MCF 10A (cell line): ENCODE data around the gene SIAH2. TPM values are rescaled to one million over a fixed set of nuclear protein-coding genes. Genes with fewer than 3 reads are reported as not detected.
A peak's percentile ranks its signal among the peaks of the same experiment; 100 is the strongest.

ENCODE experiments used
- BruUV-seq: library from RNA; stranded (reverse); fragments of 400-500 nt; replicated peaks from 2 replicates; lab custom pipeline; 2021; lab: Mats Ljungman, UMichigan
- CTCF ChIA-PET: fragments of 300-600 bp; sonication (Branson Sonifier 250); formaldehyde crosslinking; extraction: SDS; loops from one replicate; lab custom pipeline; 2021; ENCODE audit warnings: antibody characterized with exemption, inconsistent platforms; lab: Yijun Ruan, JAX
- POLR2A ChIA-PET: fragments of 300-600, 350-650 bp; sonication (Branson Sonifier 250); formaldehyde crosslinking; extraction: SDS; loops from one replicate; lab custom pipeline; 2020; ENCODE audit warnings: antibody characterized with exemption, inconsistent platforms; lab: Yijun Ruan, JAX
- DNase-seq: peaks from one replicate; pipeline ENCODE4 v3.0.0-alpha.2; 2018; ENCODE audit not compliant: unreplicated experiment
- H3K27ac Mint-ChIP-seq: one replicate; pipeline ENCODE4 v1.8.0; 2022; ENCODE audit warnings: mild to moderate bottlenecking, low read depth, mixed read lengths; ENCODE audit not compliant: unreplicated experiment
- H3K27me3 Mint-ChIP-seq: one replicate; pipeline ENCODE4 v1.8.0; 2022; ENCODE audit warnings: mixed read lengths; ENCODE audit not compliant: insufficient read depth, unreplicated experiment
- H3K36me3 Mint-ChIP-seq: one replicate; pipeline ENCODE4 v1.8.0; 2022; ENCODE audit warnings: mild to moderate bottlenecking, moderate library complexity, mixed read lengths; ENCODE audit not compliant: insufficient read depth, unreplicated experiment
- H3K4me1 Mint-ChIP-seq: one replicate; pipeline ENCODE4 v1.8.0; 2022; ENCODE audit warnings: mixed read lengths; ENCODE audit not compliant: insufficient read depth, unreplicated experiment
- H3K4me3 Mint-ChIP-seq: one replicate; pipeline ENCODE4 v1.8.0; 2022; ENCODE audit warnings: mild to moderate bottlenecking, moderate library complexity, mixed read lengths; ENCODE audit not compliant: unreplicated experiment
- H3K9me3 Mint-ChIP-seq: one replicate; pipeline ENCODE4 v1.8.0; 2022; ENCODE audit warnings: mixed read lengths; ENCODE audit not compliant: unreplicated experiment
- intact Hi-C: fragments of 100-400 bp; cut with micrococcal nuclease; formaldehyde crosslinking; loops from 2 replicates; pipeline ENCODE4 v1.14.1; 2022
- total RNA-seq: library from RNA; stranded (reverse); gene quantifications from 2 replicates; pipeline ENCODE4 v1.2.3, GENCODE V29; 2022
- TF ChIP-seq, protein P1 (sequence below): fragments of 200-600 bp; IDR thresholded peaks from one replicate; pipeline ENCODE4 v1.8.0; 2022; ENCODE audit warnings: antibody characterized with exemption, mild to moderate bottlenecking; ENCODE audit not compliant: unreplicated experiment

SIAH2 gene
- total RNA-seq, 1 experiment from 2014 or later = 35.4 TPM

DNA sequence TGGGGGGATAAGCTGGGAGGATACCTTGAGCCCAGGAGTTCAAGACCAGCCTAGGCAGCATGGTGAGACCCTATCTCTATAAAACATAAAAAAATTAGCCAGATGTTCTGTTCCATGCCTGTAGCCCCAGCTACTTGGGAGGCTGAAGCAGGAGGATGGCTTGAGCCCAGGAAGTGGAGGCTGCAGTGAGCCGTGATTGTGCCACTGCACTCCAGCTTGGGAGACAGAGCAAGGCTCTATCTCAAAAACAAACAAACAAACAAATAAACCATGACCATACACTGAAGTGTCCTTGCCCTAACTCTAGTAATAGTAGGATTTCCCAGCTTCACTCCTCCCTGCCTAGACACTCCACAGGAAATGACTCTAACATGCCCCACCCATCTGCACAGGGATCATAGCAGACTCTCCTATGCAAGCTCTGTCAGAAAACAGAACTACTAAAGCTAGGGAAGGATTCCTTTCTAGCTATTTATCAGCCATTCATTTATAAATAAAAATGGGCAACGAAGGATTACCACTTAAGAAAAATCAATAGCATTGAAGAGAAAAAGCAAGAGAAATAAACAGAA is 63.8 kb downstream of the SIAH2 start:
- Mint-ChIP-seq H3K36me3 (no peaks in the 10 kb centered on the region), H3K9me3 (no peaks in the 10 kb centered on the region), H3K4me3 (no peak overlapping the region), H3K4me1 (peaks cover 5% of the 10 kb centered on the region), H3K27me3 (no peaks in the 10 kb centered on the region), H3K27ac (no peak overlapping the region)
- POLR2A ChIA-PET = interaction anchor here (0.7 kb wide), 2 partner anchors 30 to 318 kb away, joined by 3 read pairs; no protein-coding TSS in a partner anchor
- peak; percentile 22 for DNase-seq
- TF ChIP-seq, protein P1, sequence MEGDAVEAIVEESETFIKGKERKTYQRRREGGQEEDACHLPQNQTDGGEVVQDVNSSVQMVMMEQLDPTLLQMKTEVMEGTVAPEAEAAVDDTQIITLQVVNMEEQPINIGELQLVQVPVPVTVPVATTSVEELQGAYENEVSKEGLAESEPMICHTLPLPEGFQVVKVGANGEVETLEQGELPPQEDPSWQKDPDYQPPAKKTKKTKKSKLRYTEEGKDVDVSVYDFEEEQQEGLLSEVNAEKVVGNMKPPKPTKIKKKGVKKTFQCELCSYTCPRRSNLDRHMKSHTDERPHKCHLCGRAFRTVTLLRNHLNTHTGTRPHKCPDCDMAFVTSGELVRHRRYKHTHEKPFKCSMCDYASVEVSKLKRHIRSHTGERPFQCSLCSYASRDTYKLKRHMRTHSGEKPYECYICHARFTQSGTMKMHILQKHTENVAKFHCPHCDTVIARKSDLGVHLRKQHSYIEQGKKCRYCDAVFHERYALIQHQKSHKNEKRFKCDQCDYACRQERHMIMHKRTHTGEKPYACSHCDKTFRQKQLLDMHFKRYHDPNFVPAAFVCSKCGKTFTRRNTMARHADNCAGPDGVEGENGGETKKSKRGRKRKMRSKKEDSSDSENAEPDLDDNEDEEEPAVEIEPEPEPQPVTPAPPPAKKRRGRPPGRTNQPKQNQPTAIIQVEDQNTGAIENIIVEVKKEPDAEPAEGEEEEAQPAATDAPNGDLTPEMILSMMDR = no peak
- CTCF ChIA-PET = interaction anchor here (0.5 to 1.1 kb wide), 5 partner anchors 11 to 165 kb away, joined by 3 to 5 read pairs (median 4); no protein-coding TSS in a partner anchor
- intact Hi-C loops = no loop called here
- BruUV-seq = no TSS peak

DNA sequence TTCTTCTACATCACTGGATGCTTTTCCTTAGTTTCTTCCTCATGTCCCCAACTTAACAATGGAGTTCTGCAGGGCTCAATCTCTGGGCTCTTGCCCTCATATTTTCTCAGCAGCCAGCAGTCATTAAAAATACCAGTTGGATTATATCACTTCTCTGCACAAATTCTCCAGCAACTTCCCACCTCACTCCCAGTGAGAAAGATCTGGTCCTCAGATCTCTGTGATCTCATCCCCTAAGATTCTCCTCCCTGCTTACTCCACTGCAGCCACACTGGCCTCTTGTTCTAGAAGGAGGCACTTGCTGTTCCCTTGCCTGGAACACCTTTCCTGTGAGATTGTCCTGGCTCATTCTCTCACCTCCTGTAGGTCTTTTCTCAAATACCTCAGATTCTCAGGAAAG is 65.3 kb downstream of the SIAH2 start:
- Mint-ChIP-seq H3K36me3 (no peaks in the 10 kb centered on the region), H3K27me3 (no peaks in the 10 kb centered on the region), H3K4me3 (no peak overlapping the region), H3K4me1 (peaks cover 5% of the 10 kb centered on the region), H3K9me3 (no peaks in the 10 kb centered on the region), H3K27ac (no peak overlapping the region)
- BruUV-seq = no TSS peak
- intact Hi-C loops = no loop called here
- DNase-seq = no peak
- POLR2A ChIA-PET = no interaction called here
- CTCF ChIA-PET = no interaction called here
- TF ChIP-seq, protein P1 = no peak

DNA sequence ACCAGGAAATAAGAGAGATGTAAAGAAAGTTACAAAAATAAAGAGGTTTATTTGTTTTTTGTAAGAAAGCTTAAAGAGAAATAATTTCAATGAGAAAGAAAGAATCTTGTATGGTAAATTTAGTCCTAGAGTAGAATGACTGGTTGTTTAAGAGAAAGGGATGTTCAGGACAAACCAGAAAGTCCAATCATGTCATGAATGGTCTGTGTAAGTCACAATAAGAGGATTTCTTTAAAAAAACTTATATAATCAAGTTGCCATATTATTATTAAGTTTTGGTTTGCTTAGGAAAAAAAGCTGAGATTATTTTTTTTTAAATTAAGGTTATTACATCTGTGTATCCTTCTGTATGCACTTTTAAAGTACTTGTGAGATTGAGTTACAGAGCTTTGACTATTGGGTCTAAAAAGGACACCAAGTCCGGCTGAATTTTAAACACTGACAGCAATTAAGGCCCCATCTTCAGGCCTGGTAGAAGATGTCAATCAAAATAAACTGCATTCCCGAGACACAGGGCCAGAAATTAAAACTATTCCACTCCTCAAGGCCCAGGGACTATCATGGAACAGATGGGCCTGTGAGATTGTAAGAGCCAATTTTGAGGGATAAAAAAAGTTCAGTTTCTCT is 71.4 kb downstream of the SIAH2 start:
- DNase-seq = no peak
- POLR2A ChIA-PET = no interaction called here
- no peaks in the 10 kb centered on the region for H3K27me3 Mint-ChIP-seq
- TF ChIP-seq, protein P1 = no peak
- no peak overlapping the region for H3K27ac Mint-ChIP-seq
- no peaks in the 10 kb centered on the region for H3K4me1 Mint-ChIP-seq
- H3K36me3 Mint-ChIP-seq = no peaks in the 10 kb centered on the region
- H3K9me3 Mint-ChIP-seq = no peaks in the 10 kb centered on the region
- no peak overlapping the region for H3K4me3 Mint-ChIP-seq
- intact Hi-C loops = no loop called here
- CTCF ChIA-PET = no interaction called here
- no TSS peak for BruUV-seq

Other genes with a start within 250 kb of the SIAH2 start
- gene SERP1, start 216.7 kb downstream of the SIAH2 start, total RNA-seq = 227 and 308 TPM in 2 replicates
- gene EIF2A, start 216.4 kb downstream of the SIAH2 start, total RNA-seq = 112 and 117 TPM in 2 replicates
- gene SELENOT, start 159.8 kb downstream of the SIAH2 start, total RNA-seq = 71.1 and 80.7 TPM in 2 replicates
- not detected in 2 replicates for gene ERICH6, start 59.2 kb downstream of the SIAH2 start, total RNA-seq
- gene MINDY4B, start 142.3 kb upstream of the SIAH2 start, total RNA-seq = not detected in 2 replicates
- gene CLRN1, start 209.6 kb upstream of the SIAH2 start, total RNA-seq = not detected in 2 replicates